Endothelial cell of umbilical vein (primary cell): Measurements from ENCODE around the gene SLIT1. TPM values are rescaled to one million over a fixed set of nuclear protein-coding genes. Genes with fewer than 3 reads are reported as not detected.

Source experiments
- BruUV-seq: library from RNA; stranded (reverse); fragments of 400-500 nt; replicated peaks from 2 replicates; lab custom pipeline; 2021; lab: Mats Ljungman, UMichigan
- CTCF ChIA-PET: fragments of 300-600, 350-600 bp; sonication (Branson Sonifier 250); formaldehyde crosslinking; loops from one replicate; lab custom pipeline; 2021; ENCODE audit warnings: antibody characterized with exemption, inconsistent platforms; lab: Charles Lee
- POLR2A ChIA-PET: fragments of 300-600, 350-600 bp; sonication (Branson Sonifier 250); formaldehyde crosslinking; loops from one replicate; lab custom pipeline; 2021; ENCODE audit warnings: antibody characterized with exemption, inconsistent platforms; lab: Charles Lee
- DNase-seq: peaks from one replicate; pipeline ENCODE4 v3.0.0-alpha.2; 2011; ENCODE audit warnings: low read depth, low spot score
- FAIRE-seq: peaks from 2 replicates; lab custom pipeline; 2011; peaks lifted over from hg19 to GRCh38; lab: Jason Lieb, UNC
- H2AFZ ChIP-seq: 2 replicates; pipeline ENCODE4 v1.6.0; 2012; ENCODE audit warnings: low read depth, low read length, control low read depth, inconsistent platforms
- H3K27ac ChIP-seq: 2 replicates; pipeline ENCODE4 v1.5.1; 2011; ENCODE audit warnings: low read depth, mild to moderate bottlenecking, control low read depth, low read length, moderate library complexity; ENCODE audit not compliant: insufficient read depth
- H3K27me3 ChIP-seq, 2 experiments: 2 replicates each; pipeline versions ENCODE4 v1.6.0 to v1.6.1; 2011; ENCODE audit warnings: low read length in 2 of 2, mixed read lengths in 1 of 2; ENCODE audit not compliant: control insufficient read depth in 2 of 2, insufficient read depth in 2 of 2
- H3K36me3 ChIP-seq, 2 experiments: 2 replicates in 1 of 2; 3 replicates in 1 of 2; pipeline ENCODE4 v1.5.1; 2011; ENCODE audit warnings: low read length in 2 of 2, mild to moderate bottlenecking in 1 of 2, moderate library complexity in 1 of 2; ENCODE audit not compliant: control insufficient read depth in 2 of 2, insufficient read depth in 2 of 2; ENCODE audit errors: extremely low read depth in 1 of 2
- H3K4me1 ChIP-seq: 3 replicates; pipeline ENCODE4 v1.5.1; 2011; ENCODE audit warnings: mild to moderate bottlenecking, low read length; ENCODE audit not compliant: control insufficient read depth, insufficient read depth; ENCODE audit errors: extremely low read depth
- H3K4me2 ChIP-seq: 2 replicates; pipeline ENCODE4 v1.6.1; 2011; ENCODE audit warnings: low read length, control low read depth, mixed read lengths; ENCODE audit not compliant: insufficient read depth
- H3K4me3 ChIP-seq, 3 experiments: fragments of 200-600 bp in 1 of 3; sonication (generic), shearing (Covaris generic) in 1 of 3; replicated peaks in 1 of 3; 2 replicates each; pipeline ENCODE4 v1.5.1; 2011 to 2016; ENCODE audit warnings: control low read depth in 3 of 3, low read length in 3 of 3, mild to moderate bottlenecking in 2 of 3, inconsistent platforms in 1 of 3, low read depth in 1 of 3, moderate library complexity in 1 of 3; ENCODE audit not compliant: insufficient read depth in 1 of 3
- H3K79me2 ChIP-seq: 2 replicates; pipeline ENCODE4 v1.6.0; 2012; ENCODE audit warnings: low read length, inconsistent platforms; ENCODE audit not compliant: control insufficient read depth, insufficient read depth
- H3K9ac ChIP-seq: replicated peaks from 2 replicates; pipeline ENCODE3; 2011; ENCODE audit warnings: low read length, control low read depth; ENCODE audit not compliant: insufficient read depth; ENCODE audit errors: extremely low read depth
- H3K9me1 ChIP-seq: replicated peaks from 3 replicates; pipeline ENCODE4 v1.6.0; 2011; ENCODE audit warnings: mild to moderate bottlenecking, low read length; ENCODE audit not compliant: control insufficient read depth, insufficient read depth; ENCODE audit errors: extremely low read depth
- H3K9me3 ChIP-seq: replicated peaks from 2 replicates; pipeline ENCODE4 v1.5.1; 2012; ENCODE audit warnings: low read length, inconsistent platforms; ENCODE audit not compliant: control insufficient read depth, insufficient read depth
- H4K20me1 ChIP-seq: replicated peaks from 2 replicates; pipeline ENCODE3; 2011; ENCODE audit warnings: mild to moderate bottlenecking, low read length; ENCODE audit not compliant: control insufficient read depth, insufficient read depth; ENCODE audit errors: extremely low read depth
- EZH2 ChIP-seq: IDR thresholded peaks from 2 replicates; pipeline ENCODE4 v1.6.1; 2012; ENCODE audit warnings: borderline replicate concordance, low read depth, mild to moderate bottlenecking, moderate library complexity, low read length, inconsistent platforms; ENCODE audit not compliant: severe bottlenecking
- FOS ChIP-seq: IDR thresholded peaks from 2 replicates; pipeline ENCODE4 v1.6.1; 2011; ENCODE audit warnings: mild to moderate bottlenecking, low read length, moderate library complexity, borderline replicate concordance; ENCODE audit not compliant: insufficient read depth
- GATA2 ChIP-seq: IDR thresholded peaks from 2 replicates; pipeline ENCODE4 v1.7.0; 2011; ENCODE audit warnings: low read depth, mild to moderate bottlenecking, moderate library complexity, mixed read lengths, low read length; ENCODE audit not compliant: insufficient read length, insufficient read depth
- JUN ChIP-seq: IDR thresholded peaks from 2 replicates; pipeline ENCODE4 v1.6.1; 2011; ENCODE audit warnings: borderline replicate concordance, low read depth; ENCODE audit not compliant: insufficient read length, insufficient read depth
- MYC ChIP-seq: IDR thresholded peaks from one replicate; pipeline ENCODE4 v1.6.1; 2011; ENCODE audit warnings: mild to moderate bottlenecking, low read depth, low read length
- POLR2A ChIP-seq: IDR thresholded peaks from 2 replicates; pipeline ENCODE4 v1.6.1; 2012; ENCODE audit warnings: low read depth, mild to moderate bottlenecking, control low read depth, low read length
- POLR2AphosphoS5 ChIP-seq: IDR thresholded peaks from 2 replicates; pipeline ENCODE4 v1.6.1; 2012; ENCODE audit warnings: low read depth, mild to moderate bottlenecking, control low read depth, low read length, moderate library complexity; ENCODE audit not compliant: insufficient read depth
- dilution Hi-C: fragments of 300-500 bp; cut with MboI; formaldehyde crosslinking; loops from one replicate; pipeline ENCODE4 v1.15.0; 2019; ENCODE audit warnings: low sequenced_read_pairs; ENCODE audit not compliant: extremely low pct_ligation_motif_present
- intact Hi-C: fragments of 100-400 bp; cut with micrococcal nuclease; formaldehyde crosslinking; loops from one replicate; pipeline ENCODE4 v1.10.0; 2022
- polyA plus RNA-seq, 4 experiments: library from polyadenylated mRNA; depleted of rRNA in 3 of 4; stranded (reverse) in 3 of 4; unstranded in 1 of 4; fragments of >200 nt; gene quantifications; 2 replicates each; pipeline versions ENCODE4 v1.2.1 to v1.2.3, GENCODE V29; 2011 to 2012; ENCODE audit warnings: missing spikeins in 1 of 4
- total RNA-seq: library from RNA; stranded (reverse); gene quantifications from 2 replicates; pipeline ENCODE4 v1.2.3, GENCODE V29; 2021
- TF ChIP-seq, protein P1 (sequence below), 2 donors: IDR thresholded peaks; 1 replicate in 1 of 2; 2 replicates in 1 of 2; pipeline ENCODE4 v1.5.1; 2011; ENCODE audit warnings: low read length in 2 of 2, mild to moderate bottlenecking in 2 of 2, moderate library complexity in 2 of 2, control low read depth in 1 of 2, inconsistent platforms in 1 of 2, low read depth in 1 of 2; ENCODE audit not compliant: insufficient read depth in 1 of 2; ENCODE audit errors: extremely low read depth in 1 of 2
- TF ChIP-seq, protein P2 (sequence below): IDR thresholded peaks from 2 replicates; pipeline ENCODE4 v1.6.1; 2011; ENCODE audit not compliant: insufficient read depth, insufficient read length

Gene SLIT1
- total and polyA plus RNA-seq, 2 donors (not counting 3 experiments of a cell fraction or from before 2014, with no cell fraction given), result 0.04 to 0.20 TPM

DNA sequence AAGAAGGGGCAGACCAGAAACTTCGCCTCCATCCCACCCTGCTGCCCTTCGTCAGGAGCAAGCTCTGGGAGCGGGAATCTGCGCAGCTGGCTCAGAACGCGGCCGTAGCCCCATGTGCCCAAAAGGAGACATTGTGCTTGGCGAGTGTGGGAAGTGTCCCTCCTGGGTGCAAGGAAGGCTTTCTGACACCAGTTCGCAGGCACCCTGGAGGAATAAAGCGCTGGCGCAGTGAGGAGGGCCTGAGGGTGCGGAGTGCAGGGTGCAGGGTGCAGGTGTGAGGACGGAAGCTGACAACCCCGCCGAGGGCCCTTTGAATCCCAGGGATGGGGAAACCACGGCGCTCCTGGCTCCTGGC, 811 bp downstream of the SLIT1 start:
- dilution Hi-C loops (no loop called here), intact Hi-C loops (no loop called here)
- ChIA-PET CTCF (interaction anchor here (1.3 kb wide), 1 partner anchor 26 kb away, joined by 3 read pairs; no protein-coding TSS in a partner anchor), POLR2A (no interaction called here)
- no peak overlapping the region for H2AFZ ChIP-seq
- H3K4me2 ChIP-seq, result no peak overlapping the region
- DNase-seq, result no peak
- no peaks in the 10 kb centered on the region for H3K79me2 ChIP-seq
- TF ChIP-seq GATA2, result no peak
- no peak for TF ChIP-seq POLR2A
- TF ChIP-seq POLR2AphosphoS5, result no peak
- no peak for TF ChIP-seq EZH2
- TF ChIP-seq, protein P1, sequence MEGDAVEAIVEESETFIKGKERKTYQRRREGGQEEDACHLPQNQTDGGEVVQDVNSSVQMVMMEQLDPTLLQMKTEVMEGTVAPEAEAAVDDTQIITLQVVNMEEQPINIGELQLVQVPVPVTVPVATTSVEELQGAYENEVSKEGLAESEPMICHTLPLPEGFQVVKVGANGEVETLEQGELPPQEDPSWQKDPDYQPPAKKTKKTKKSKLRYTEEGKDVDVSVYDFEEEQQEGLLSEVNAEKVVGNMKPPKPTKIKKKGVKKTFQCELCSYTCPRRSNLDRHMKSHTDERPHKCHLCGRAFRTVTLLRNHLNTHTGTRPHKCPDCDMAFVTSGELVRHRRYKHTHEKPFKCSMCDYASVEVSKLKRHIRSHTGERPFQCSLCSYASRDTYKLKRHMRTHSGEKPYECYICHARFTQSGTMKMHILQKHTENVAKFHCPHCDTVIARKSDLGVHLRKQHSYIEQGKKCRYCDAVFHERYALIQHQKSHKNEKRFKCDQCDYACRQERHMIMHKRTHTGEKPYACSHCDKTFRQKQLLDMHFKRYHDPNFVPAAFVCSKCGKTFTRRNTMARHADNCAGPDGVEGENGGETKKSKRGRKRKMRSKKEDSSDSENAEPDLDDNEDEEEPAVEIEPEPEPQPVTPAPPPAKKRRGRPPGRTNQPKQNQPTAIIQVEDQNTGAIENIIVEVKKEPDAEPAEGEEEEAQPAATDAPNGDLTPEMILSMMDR (IDR thresholded peaks at IDR 0.05; ENCODE audit: extremely low read depth in 1 of 2, insufficient read depth in 1 of 2, low read depth in 1 of 2, low read length in 2 of 2), result no peak
- TF ChIP-seq, protein P2, sequence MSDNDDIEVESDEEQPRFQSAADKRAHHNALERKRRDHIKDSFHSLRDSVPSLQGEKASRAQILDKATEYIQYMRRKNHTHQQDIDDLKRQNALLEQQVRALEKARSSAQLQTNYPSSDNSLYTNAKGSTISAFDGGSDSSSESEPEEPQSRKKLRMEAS, result no peak
- TF ChIP-seq FOS, result no peak
- TF ChIP-seq MYC, result no peak
- no peak for TF ChIP-seq JUN
- no peaks in the 10 kb centered on the region for H3K4me1 ChIP-seq
- FAIRE-seq, result no peak
- no peaks in the 10 kb centered on the region for H4K20me1 ChIP-seq
- H3K9ac ChIP-seq, result no peak overlapping the region
- no peak overlapping the region for H3K4me3 ChIP-seq
- no peaks in the 10 kb centered on the region for H3K9me1 ChIP-seq
- peaks cover 43 to 63% of the 10 kb centered on the region in 2 experiments for H3K27me3 ChIP-seq
- H3K36me3 ChIP-seq, result no peaks in the 10 kb centered on the region
- BruUV-seq, result no TSS peak
- no peak overlapping the region for H3K27ac ChIP-seq
- H3K9me3 ChIP-seq, result no peaks in the 10 kb centered on the region
